ENCODE data around the gene CRIM1.
A peak's percentile ranks its signal among the peaks of the same experiment; 100 is the strongest.

The CRIM1 gene

DNA sequence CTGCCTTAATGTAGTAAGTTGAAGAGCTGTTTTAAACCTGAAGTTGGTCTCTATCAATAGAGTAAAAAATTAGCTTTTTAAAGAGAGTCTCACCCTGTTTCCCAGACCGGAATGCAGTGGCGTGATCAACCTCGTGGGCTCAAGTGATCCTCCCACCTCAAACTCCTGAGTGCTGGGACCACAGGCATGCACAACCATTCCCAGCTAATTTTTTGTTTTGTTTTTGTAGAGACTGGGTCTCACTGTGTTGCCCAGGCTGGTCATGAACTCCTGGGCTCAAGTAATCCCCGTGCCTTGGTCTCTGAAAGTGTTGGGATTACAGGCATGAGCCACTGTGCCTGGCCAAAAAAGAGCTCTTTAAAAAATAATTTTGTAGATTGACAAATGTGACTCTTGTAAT is 40.3 kb downstream of the CRIM1 start:
- DNase-seq (ENCODE audit: low spot score) (no peak), FAIRE-seq (no peak)

DNA sequence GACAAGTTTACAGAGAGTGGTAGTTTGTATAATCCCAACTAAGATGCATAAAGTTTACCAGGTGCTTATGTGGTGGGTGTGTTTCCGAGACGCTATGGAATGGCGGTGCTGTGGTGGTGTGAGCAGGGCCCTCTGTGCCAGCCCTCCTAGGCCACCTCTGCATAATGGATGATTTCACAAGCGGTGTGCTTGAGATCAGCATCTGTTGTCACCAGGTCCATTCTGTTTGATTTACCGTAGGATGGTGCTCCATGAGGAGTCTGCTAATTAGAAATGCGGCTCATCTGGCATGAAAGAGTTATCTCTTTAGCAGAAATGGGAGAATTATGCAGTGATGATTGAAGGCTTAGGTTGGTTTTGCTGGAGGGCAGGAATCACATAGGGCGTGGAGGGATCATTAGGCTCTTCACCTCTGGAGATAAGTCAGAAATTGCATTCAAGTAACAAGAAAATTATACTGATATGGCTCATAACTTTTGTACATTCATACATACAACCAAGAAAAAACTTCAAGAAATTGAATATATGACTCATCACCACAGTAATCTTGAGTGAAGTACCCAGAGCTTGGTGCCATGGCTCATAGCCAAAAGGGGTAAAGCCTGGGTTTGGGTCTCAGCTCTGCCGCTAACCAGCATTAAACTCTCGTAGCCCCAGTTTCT is 41.4 kb downstream of the CRIM1 start:
- FAIRE-seq: no peak
- no peak for DNase-seq (ENCODE audit: low spot score)

DNA sequence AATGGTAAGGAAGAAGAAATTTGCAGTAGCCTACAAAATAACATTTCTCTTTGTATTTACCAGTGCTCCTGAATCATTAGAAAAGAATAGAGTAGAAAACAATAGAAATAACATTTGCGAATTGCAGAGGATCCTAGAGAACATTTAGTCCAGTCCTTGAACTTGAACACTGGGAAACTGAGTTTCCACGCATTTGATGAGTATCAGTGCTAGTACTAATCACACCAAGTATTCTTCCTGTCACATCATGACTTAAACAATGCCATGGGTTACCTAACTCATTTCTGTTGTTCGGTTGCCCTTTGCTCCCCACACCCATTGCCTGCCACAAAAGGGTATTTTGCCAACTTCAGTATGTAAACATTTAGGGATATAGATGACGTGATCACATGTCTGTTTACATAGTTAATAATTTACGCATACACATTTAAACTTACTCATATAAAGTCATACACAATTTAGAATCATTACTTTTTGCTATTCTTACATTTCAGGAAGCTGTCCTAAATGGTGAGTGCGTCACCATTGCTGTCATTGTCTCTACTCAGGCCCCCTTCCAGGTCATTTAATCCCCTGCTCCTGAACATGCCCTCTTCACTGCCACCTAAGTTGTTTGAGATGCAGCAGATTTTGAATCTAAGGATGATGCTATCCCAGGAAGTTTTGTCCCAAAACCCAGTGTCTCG is 42.3 kb downstream of the CRIM1 start:
- FAIRE-seq: no peak

DNA sequence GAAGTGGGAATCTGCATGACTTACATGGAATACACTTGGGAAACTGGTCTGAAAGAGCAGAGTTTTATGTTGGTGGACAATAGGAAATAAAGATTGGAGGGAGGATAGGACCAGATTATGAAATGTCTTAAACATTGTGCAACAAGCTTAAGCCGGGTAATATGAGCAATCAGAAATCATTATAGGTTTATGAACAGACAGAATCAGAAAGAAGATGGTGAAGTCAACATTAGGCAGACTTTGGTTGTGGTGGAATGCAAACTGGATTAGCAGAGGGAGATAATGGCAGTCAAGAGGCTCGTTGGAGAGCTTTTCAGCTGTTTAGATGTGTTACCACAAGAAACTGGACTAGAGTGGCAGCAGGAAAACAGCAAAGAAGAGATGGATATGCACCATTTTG is 43.5 kb downstream of the CRIM1 start:
- no peak for FAIRE-seq

More for the DNA sequence above, 42.3 kb downstream of the CRIM1 start:
- no peak for DNase-seq (ENCODE audit: low spot score)

DNA sequence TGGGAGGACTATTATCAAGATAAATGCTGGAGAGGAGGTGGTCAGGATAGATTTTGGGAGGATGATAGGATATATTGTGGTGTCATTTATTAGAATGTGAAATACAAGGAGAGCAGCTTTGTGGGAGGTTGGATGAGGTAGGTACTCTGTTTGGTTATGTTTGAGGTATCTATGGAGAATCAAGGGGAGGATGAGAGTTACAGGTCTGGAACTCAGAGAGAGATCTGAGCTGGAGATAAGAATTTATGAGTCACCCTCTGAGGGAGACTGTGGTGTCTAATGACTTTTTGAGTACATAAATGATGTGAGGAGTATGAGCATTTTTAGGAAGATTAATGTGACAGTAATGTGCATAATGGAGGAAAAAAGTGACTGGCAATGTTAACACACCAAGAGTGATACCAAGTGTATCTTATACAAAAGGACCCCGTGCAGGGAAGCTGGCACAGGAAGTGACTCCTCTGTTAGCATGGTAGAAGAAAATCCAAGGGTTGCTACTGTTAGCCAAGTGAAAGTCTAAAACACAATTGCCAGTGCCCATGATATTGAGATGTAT is 48.2 kb downstream of the CRIM1 start:
- FAIRE-seq: peak; percentile 99

More for the DNA sequence above, 43.5 kb downstream of the CRIM1 start:
- DNase-seq (ENCODE audit: low spot score): no peak

DNA sequence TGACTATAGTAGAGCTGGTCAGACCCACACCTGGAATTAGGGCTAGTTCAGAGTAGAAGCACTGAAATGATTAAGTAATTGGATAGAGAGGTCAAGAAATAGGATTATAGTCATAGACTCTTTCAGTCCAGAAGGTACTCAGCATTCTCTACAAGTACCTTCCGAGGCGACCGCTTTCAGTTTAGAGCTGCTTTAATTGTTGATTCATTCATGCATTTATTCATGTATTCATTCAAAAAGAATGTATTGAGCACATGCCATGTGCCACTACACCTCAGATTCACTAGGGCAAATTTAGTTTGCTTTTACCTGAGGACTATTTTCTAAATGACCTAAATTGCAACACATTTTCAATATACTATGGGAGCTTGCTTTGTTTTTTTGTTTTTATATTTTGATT is 48.7 kb downstream of the CRIM1 start:
- FAIRE-seq (no peak), DNase-seq (ENCODE audit: low spot score) (peak; percentile 91)

More for the DNA sequence above, 48.2 kb downstream of the CRIM1 start:
- peak; percentile 100 for DNase-seq (ENCODE audit: low spot score)

DNA sequence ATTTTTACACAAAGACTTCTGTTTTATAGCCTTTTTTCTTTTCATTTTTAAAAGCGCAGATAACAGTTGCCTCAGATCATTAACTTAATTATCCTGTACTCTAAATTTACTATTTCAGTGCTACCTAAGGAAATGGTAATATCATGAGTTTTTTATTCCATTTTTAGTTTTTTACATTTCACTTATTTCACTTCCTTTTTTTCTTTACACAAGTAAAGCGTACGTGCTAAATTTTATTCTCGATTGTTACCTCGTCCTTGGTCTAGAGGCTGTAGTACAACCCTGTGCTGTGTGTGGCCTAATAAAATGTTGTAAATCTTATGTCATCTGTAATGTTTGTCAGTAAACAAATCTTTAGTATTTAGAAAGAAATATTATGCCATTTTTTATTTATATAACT is 49.2 kb downstream of the CRIM1 start:
- no peak for DNase-seq (ENCODE audit: low spot score)
- no peak for FAIRE-seq

DNA sequence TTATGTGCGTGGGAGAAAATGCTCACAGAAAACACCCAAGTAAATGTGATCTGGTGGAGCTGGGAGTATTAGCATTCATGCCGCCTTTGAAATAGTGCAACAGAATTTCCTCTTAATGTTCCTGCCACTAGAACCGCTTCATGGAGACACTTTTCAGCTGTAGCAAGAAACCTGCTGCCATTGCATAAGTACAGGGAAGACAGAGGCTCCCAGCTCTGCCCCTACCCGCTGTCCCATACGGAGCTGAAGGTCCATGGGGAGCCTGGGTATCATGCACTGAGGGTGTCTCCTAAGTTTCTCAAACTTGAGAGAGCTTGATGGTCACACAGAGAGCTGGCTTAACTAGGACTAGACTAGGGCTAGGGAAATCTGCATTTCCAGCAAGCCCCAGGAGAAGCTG is 49.6 kb downstream of the CRIM1 start:
- DNase-seq (ENCODE audit: low spot score): no peak
- FAIRE-seq: no peak

DNA sequence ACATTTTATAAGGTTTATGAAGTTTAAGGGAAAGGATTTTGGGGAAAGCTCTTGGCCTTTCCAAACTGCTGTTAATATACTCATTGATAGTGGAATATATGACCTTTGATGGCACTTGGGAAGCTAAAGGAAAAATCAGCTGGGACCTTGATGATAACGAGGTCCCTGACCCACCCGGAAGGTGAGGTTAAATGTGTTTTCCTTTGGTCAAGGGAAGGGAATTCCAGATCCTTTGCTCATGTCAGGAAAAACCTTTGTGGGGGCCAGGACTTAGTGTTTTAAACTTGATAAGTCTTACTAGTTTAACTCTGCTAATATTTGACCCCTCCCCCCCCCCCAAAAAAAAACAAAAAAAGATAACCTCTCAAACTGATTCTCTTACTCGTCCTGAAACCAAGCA is 50.7 kb downstream of the CRIM1 start:
- peak; percentile 67 for FAIRE-seq

DNA sequence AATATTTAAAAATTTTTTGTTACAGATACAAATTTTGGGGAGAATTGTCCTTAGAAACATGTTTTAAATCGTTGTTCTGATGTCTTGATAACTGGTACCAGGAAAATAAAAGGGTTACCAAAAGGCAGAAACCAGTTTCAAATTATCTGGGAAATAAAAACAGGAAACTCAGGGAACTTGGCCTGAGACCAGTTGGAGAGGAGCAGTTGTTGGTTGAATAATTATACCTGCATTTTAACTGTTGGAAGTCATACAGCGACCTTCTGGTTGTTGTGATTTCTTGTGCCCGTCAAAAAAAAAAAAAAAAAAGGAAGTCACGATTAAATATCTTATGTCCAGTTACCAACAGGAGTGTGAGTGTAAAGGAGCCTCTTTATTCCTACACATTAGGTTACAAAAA is 51.8 kb downstream of the CRIM1 start:
- DNase-seq (ENCODE audit: low spot score) (no peak), FAIRE-seq (no peak)

More for the DNA sequence above, 50.7 kb downstream of the CRIM1 start:
- peak; percentile 56 for DNase-seq (ENCODE audit: low spot score)

DNA sequence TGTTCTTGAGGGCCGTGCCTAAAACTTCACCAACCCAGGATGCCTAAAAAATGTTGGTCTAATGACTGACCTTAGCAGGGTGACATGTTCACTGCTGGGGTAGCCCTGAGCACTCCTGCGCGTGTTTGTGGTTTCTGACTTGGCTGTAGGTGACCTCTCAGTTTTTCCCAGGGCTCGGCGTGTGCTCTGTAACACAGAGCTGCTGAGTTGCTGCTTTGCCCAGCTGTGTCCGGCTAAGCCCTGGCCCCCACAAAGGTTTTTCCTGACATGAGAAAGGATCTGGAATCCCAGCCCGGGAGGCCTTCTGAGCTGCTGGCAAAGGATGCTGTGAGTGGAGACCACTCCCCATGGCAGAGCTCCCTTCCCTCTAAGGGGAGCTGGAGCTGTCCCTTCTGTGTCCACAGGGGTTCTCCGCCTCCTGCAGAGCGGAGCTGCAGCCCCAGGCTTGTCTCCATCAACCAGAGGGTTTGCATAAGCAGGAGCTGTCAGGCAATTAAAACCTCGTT is 52.7 kb downstream of the CRIM1 start:
- FAIRE-seq (peak; percentile 90), DNase-seq (ENCODE audit: low spot score) (peak; percentile 87)

DNA sequence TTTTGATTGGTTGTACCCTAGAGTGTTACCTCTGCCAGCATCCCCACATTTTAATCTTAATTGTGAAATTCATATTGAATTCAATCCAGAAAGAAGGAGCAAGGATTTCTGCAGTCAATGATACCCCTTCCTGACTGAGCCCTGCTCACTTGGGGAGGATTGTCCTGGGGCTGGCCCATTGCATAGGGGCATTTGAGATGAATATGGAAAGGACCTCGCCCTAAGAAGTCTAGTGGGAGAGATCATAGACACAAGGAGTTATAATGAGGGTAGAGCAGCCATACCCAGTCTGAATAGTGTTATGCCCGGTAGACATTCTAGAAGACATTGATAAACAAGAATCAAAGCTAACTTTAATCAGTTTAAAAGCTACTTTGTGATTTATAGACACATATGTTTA is 53.8 kb downstream of the CRIM1 start:
- no peak for DNase-seq (ENCODE audit: low spot score)
- FAIRE-seq: no peak

DNA sequence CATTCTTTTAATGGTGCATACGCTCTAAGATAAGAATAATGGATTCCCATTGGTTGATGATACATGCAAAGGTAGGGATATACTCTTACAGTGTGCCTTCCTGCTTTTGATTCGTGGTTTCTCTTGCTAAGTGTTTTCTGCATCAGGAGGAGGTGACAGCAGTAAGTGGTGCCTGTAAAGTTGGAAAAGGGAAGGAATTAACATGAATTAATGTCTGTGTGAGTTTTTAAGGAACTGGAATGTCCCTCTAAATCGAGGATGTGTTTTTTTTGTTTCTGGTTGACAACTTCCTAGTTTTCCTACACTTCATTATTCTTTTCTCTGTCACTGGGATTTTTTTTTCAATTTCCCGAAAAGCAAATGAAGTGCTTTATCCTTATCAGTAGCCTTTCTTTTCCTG is 54.4 kb downstream of the CRIM1 start:
- DNase-seq (ENCODE audit: low spot score) (no peak), FAIRE-seq (peak; percentile 45)

DNA sequence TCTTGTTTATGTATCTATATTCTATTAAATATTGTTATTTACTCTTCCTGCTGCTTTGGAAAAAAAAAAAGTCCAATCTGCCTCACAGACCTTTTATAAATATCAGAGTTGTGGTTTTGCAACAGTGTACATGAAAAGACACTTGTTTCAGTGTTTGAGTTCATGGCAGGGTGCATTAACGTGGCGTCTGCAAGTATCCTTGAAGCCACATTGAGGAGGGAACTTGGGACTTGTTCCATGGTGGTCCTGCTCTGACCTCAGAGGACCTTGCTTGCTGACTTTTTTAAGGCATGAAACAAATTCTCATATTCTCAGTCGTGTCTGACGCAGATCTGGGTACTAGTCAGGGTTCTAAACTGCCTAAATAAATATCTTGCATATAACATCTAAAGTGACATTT is 55.1 kb downstream of the CRIM1 start:
- FAIRE-seq (no peak), DNase-seq (ENCODE audit: low spot score) (no peak)

DNA sequence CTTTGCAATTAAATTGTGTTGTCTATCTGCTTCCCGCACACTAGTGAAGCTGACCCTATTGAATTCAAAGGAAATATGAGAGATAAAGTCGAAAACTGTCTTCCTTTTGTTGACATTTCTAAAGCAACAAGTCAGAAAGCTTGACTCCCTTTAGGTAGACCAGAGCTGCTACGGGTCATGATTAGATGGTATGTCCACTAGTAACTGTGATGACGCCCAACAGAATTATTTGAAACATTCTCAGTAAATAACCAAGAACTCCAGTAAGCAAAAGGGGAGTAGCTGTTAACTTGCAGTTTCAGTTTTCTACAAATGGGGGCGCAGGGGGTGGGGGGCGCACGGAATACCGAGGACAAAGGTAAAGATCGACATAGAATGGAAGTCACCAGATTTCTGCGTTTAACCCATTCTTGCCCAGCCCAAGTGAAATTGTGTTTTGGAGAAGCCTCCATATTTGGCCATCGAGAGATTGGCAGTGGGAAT is 56.4 kb downstream of the CRIM1 start:
- peak; percentile 88 for FAIRE-seq

DNA sequence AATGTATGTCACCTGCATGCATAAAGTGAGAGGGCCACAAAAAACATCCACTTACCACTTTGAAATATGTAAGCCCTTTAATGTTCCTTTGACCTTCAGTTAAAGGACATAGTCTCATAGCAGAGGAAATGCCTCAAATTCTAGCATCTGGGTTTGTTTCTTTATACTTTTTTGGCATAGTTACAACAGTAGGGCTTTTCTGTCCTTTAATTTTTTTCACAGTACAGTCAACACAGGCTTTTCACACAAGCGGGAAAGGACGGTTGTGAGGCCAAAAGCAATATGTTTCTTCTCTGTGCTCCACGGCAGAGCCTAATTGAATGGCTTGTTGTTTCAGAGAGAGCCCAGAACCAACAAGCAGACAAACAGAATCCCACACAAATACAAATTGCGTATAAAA is 57.6 kb downstream of the CRIM1 start:
- DNase-seq (ENCODE audit: low spot score): no peak
- FAIRE-seq: no peak

More for the DNA sequence above, 56.4 kb downstream of the CRIM1 start:
- DNase-seq (ENCODE audit: low spot score): peak; percentile 91

DNA sequence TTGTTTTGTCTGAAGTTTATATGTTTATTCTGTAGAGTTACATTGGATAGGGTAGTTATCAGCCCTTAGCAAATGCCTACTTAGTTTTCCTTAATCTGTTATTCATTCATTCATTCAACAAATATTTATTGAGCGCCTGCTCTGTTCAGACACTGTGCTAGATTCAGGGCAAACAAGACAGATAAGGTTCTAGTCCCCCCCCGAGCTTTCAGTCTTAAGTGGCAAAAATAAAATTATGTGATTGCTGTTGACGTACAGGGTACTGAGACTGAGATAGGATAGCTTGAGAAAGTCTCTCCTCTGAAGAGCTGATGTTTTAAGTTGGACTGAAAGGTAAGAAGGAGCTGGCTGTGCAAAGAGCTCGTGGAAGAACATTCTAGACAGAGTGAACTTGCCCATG is 58.7 kb downstream of the CRIM1 start:
- FAIRE-seq: no peak
- no peak for DNase-seq (ENCODE audit: low spot score)

DNA sequence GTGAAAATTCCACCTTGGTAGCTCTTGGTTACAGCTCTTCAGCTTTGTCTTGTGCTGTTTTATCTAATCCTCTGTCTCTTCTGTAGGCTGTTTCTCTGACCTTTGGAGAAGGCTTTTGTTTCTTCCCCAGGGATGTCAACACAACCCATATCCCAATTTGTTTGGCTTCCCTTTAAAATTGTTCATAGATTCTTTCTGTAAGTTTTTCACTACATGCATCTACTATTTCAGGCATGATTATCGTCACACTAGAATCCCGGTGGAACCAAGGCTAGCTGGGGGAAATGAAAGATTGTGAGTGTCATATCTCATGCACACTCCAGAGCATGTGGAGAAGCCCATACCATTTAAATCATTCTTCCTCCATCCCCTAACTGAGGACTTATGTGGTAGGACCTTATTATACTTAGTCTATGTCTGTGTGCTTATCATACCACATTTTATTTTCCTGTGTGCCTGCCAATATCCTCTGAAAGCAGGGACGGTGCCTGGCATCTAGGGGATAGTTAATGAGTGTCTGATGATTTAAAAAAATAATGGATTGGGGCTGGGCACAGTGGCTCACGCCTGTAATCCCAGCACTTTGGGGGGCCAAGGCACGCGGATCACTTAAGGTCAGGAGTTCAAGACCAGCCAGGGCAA is 59.9 kb downstream of the CRIM1 start:
- DNase-seq (ENCODE audit: low spot score) (no peak), FAIRE-seq (no peak)

DNA sequence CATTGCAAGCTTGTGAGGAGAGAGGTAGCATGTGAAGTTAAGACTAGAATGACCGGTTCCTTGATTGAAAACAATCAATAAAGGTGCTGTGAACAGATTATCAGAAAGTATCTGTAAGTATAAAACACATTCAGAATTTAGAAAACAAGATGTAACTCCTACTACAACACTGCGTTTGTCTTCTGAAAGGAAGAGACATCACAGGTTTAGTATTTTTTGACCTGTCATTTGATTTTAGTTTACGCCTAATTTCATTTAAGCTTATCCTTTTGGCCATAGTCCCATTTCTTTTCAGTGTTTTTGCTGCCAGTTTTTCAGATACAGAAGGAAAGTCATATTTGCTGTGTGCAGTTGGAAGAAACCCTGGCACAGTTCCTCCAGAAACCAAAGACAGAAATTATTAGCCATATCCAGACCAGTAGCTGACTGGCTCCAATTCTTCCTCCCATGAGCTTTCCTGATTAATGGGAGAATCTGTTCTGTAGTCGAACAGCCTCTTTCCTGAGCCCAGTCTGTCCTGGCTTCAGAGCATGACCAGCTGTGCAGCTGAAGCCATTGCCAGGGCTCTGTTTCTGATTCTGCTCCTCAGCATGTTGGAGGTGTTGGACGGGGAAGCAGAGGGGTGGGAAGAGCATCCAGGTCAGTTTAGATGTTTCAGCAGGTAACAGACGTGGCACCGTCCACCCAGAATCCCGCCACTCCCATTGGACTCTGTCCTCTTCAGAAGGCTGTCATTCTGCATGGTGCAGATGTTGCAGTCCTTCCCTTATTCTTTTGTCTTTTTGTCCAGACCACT is 61.0 kb downstream of the CRIM1 start:
- no peak for DNase-seq (ENCODE audit: low spot score)
- FAIRE-seq: no peak

DNA sequence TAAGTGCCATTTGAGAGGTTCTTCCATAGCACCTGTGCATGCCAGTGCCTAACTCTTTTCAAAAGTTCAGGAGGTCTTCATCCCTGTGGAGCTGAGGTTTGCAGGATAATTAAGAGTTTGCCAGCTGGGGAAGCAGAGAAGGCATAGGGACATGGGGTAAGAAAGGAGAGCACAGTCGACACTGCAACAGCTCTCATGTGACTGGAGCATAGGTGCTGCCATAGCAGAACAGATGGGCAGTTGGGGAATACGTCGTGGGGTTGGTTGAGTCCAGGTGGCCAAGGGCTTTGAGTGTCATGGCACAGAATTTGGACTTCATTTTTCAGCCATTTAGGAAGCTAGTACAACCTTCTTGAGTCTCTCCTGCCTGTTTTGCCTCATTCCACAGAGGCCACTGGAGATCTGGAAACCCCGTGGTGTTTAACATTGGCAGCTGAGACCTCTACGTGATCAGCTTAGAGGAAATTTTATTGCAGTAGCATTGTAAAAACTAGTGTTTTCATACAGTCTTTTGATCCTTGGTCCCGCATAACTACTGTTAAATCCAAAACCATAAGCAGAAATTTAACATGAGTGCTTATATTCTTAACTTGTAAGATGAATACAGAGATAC is 65.1 kb downstream of the CRIM1 start:
- no peak for FAIRE-seq
- no peak for DNase-seq (ENCODE audit: low spot score)

DNA sequence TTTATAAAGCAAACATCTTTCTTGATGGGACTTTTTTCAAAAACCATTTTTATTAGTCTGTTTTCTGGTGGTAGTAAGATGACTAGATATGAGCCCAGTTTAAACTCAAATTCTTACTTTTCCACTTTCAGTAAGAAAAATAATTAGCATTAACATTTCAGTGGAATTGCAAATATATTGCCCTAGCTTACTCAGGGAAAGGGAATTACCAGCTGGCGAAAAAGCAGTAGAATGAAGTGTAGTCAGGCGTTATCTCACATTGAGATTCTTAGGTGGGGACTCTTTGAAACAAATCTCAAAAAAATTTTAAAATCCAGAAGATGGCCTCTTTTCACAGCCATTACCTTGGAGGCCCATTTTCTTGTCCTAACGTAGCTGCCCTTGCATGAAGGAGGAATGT is 65.8 kb downstream of the CRIM1 start:
- FAIRE-seq (no peak), DNase-seq (ENCODE audit: low spot score) (no peak)
